HUES48 (cell line): ENCODE results near the gene RND2.
"Not testable (repeated sequence)": the region's sequence is repeated elsewhere in the genome, so short reads cannot be mapped to it uniquely, and the experiment has no call there.

Source experiments
- H3K27ac ChIP-seq: one replicate; pipeline ENCODE4 v1.7.0; 2013; ENCODE audit warnings: low read depth, low read length, inconsistent platforms
- H3K27me3 ChIP-seq: 2 replicates; pipeline ENCODE4 v1.6.1; 2013; ENCODE audit warnings: mild to moderate bottlenecking, low read length; ENCODE audit not compliant: control insufficient read depth, insufficient read depth
- H3K36me3 ChIP-seq: 2 replicates; pipeline ENCODE4 v1.6.1; 2013; ENCODE audit warnings: low read length; ENCODE audit not compliant: control insufficient read depth, insufficient read depth
- H3K4me1 ChIP-seq: 2 replicates; pipeline ENCODE4 v1.6.1; 2013; ENCODE audit warnings: mild to moderate bottlenecking, low read length; ENCODE audit not compliant: control insufficient read depth, insufficient read depth
- H3K4me3 ChIP-seq: 2 replicates; pipeline ENCODE4 v1.5.1; 2013; ENCODE audit warnings: mild to moderate bottlenecking, low read depth, low read length
- H3K9ac ChIP-seq: 2 replicates; pipeline ENCODE4 v1.6.1; 2013; ENCODE audit warnings: mild to moderate bottlenecking, low read depth, low read length, moderate library complexity
- H3K9me3 ChIP-seq: 2 replicates; pipeline ENCODE4 v1.6.1; 2013; ENCODE audit warnings: low read length; ENCODE audit not compliant: control insufficient read depth, insufficient read depth

RND2 gene

GRCh38 chr17:42989726-42990652, 35.0 kb upstream of the RND2 start:
- Histone ChIP-seq H3K9ac (no peak overlapping the region), H3K4me1 (no peaks in the 10 kb centered on the region), H3K36me3 (peaks cover 67% of the 10 kb centered on the region), H3K4me3 (no peak overlapping the region), H3K9me3 (no peaks in the 10 kb centered on the region), H3K27ac (no peak overlapping the region), H3K27me3 (no peaks in the 10 kb centered on the region)

GRCh38 chr17:42991471-42991870, 33.6 kb upstream of the RND2 start:
- Histone ChIP-seq H3K27ac (no peak overlapping the region), H3K4me3 (no peak overlapping the region), H3K27me3 (no peaks in the 10 kb centered on the region), H3K9ac (no peak overlapping the region), H3K4me1 (no peaks in the 10 kb centered on the region), H3K36me3 (peaks cover 65% of the 10 kb centered on the region), H3K9me3 (no peaks in the 10 kb centered on the region)

GRCh38 chr17:42992872-42993271, 32.2 kb upstream of the RND2 start:
- Histone ChIP-seq H3K36me3 (peaks cover 52% of the 10 kb centered on the region), H3K4me3 (no peak overlapping the region), H3K4me1 (peaks cover 6% of the 10 kb centered on the region; the same call in 1 of the 2 replicates), H3K9ac (no peak overlapping the region), H3K27me3 (no peaks in the 10 kb centered on the region), H3K9me3 (no peaks in the 10 kb centered on the region), H3K27ac (no peak overlapping the region)

- H3K9me3 ChIP-seq, H3K27ac ChIP-seq, H3K4me1 ChIP-seq, H3K9ac ChIP-seq, H3K27me3 ChIP-seq, H3K4me3 ChIP-seq: not testable (repeated sequence)
- H3K36me3 ChIP-seq: peaks cover 42% of the 10 kb centered on the region
Measured at GRCh38 chr17:42993913-42994312, 31.1 kb upstream of the RND2 start.

- Histone ChIP-seq H3K4me3 (peak overlapping the region; percentile 99), H3K27me3 (no peaks in the 10 kb centered on the region), H3K36me3 (peaks cover 44% of the 10 kb centered on the region), H3K4me1 (peaks cover 12% of the 10 kb centered on the region; the same call in 1 of the 2 replicates), H3K9me3 (no peaks in the 10 kb centered on the region), H3K27ac (peak overlapping the region; percentile 98), H3K9ac (no peak overlapping the region)
Measured at GRCh38 chr17:42997390-42997983, 27.5 kb upstream of the RND2 start.

- peak within 1 kb of the TSS; percentile 99 for H3K4me3 ChIP-seq
- no peaks in the 10 kb centered on the region for H3K9me3 ChIP-seq
- H3K27me3 ChIP-seq: no peaks in the 10 kb centered on the region
- peak within 1 kb of the TSS; percentile 97 for H3K9ac ChIP-seq
- peak within 1 kb of the TSS; percentile 98 for H3K27ac ChIP-seq
- peaks cover 12% of the 10 kb centered on the region; the same call in 1 of the 2 replicates for H3K4me1 ChIP-seq
- peaks cover 44% of the 10 kb centered on the region for H3K36me3 ChIP-seq
Measured at GRCh38 chr17:42997984-42998938, 26.8 kb upstream of the RND2 start, which contains the start of gene RPL27. Gene RPL27 (plus strand): TSS chr17:42998419. CDS start chr17:42998751, 332 bp downstream.

- Histone ChIP-seq H3K9me3 (no peaks in the 10 kb centered on the region), H3K36me3 (peaks cover 46% of the 10 kb centered on the region), H3K27ac (peak overlapping the region; percentile 98), H3K27me3 (no peaks in the 10 kb centered on the region), H3K4me1 (peaks cover 12% of the 10 kb centered on the region; the same call in 1 of the 2 replicates), H3K9ac (peak overlapping the region; percentile 97), H3K4me3 (peak overlapping the region; percentile 99)
Measured at GRCh38 chr17:42999003-42999525, 26.0 kb upstream of the RND2 start.

GRCh38 chr17:43000894-43001293, 24.1 kb upstream of the RND2 start:
- Histone ChIP-seq H3K36me3 (peaks cover 54% of the 10 kb centered on the region), H3K27ac (peak overlapping the region; percentile 59), H3K4me1 (peaks cover 12% of the 10 kb centered on the region; the same call in 1 of the 2 replicates)
- H3K27me3 ChIP-seq, H3K4me3 ChIP-seq, H3K9me3 ChIP-seq, H3K9ac ChIP-seq: not testable (repeated sequence)

- Histone ChIP-seq H3K4me3 (no peak overlapping the region), H3K9me3 (no peaks in the 10 kb centered on the region), H3K27me3 (no peaks in the 10 kb centered on the region), H3K27ac (peak overlapping the region; percentile 51), H3K4me1 (peaks cover 11% of the 10 kb centered on the region; the same call in 1 of the 2 replicates), H3K9ac (no peak overlapping the region), H3K36me3 (peaks cover 54% of the 10 kb centered on the region)
Measured at GRCh38 chr17:43003542-43004172, 21.4 kb upstream of the RND2 start.
